HepG2 (cell line): ENCODE data around the gene NPPA. TPM values are rescaled to one million over a fixed set of nuclear protein-coding genes. Genes with fewer than 3 reads are reported as not detected.

Experiments
- ARHGAP35 ChIP-seq: sonication (generic); formaldehyde crosslinking; IDR thresholded peaks from 2 replicates; pipeline ENCODE4 v1.9.0; 2022; ENCODE audit warnings: mild to moderate bottlenecking, inconsistent platforms, moderate library complexity, missing genetic modification reagents, borderline replicate concordance
- ARID4A ChIP-seq: sonication (generic); formaldehyde crosslinking; IDR thresholded peaks from 2 replicates; pipeline ENCODE4 v1.5.0; 2020; ENCODE audit warnings: mild to moderate bottlenecking, missing genetic modification reagents, borderline replicate concordance
- BCL6 ChIP-seq: IDR thresholded peaks from 2 replicates; pipeline ENCODE4 v1.6.1; 2016; ENCODE audit warnings: missing genetic modification reagents, missing compliant biosample characterization
- GABPB1 ChIP-seq: IDR thresholded peaks from 2 replicates; pipeline ENCODE4 v1.6.1; 2016; ENCODE audit warnings: mild to moderate bottlenecking, missing genetic modification reagents, moderate library complexity, missing compliant biosample characterization
- GRHL1 ChIP-seq: sonication (generic); formaldehyde crosslinking; conservative IDR thresholded peaks from 2 replicates; pipeline ENCODE4 v1.8.0; 2022; ENCODE audit warnings: missing genetic modification reagents
- KLF6 ChIP-seq: IDR thresholded peaks from 2 replicates; pipeline ENCODE4 v1.8.0; 2016; ENCODE audit warnings: missing biosample characterization, missing genetic modification reagents
- KLF9 ChIP-seq: IDR thresholded peaks from 2 replicates; pipeline ENCODE4 v1.6.1; 2016; ENCODE audit warnings: low read depth
- SIN3A ChIP-seq: IDR thresholded peaks from 2 replicates; pipeline ENCODE4 v1.6.1; 2011; ENCODE audit warnings: low read depth, mild to moderate bottlenecking, control low read depth, low read length, borderline replicate concordance
- STAG1 ChIP-seq: sonication (generic); formaldehyde crosslinking; IDR thresholded peaks from 2 replicates; pipeline ENCODE4 v1.4.0; 2020; ENCODE audit warnings: missing genetic modification reagents
- TBP ChIP-seq: sonication (generic); formaldehyde crosslinking; IDR thresholded peaks from 2 replicates; pipeline ENCODE4 v1.5.0; 2020; ENCODE audit warnings: missing genetic modification reagents
- TBX2 ChIP-seq: sonication (generic); formaldehyde crosslinking; IDR thresholded peaks from 2 replicates; pipeline ENCODE4 v1.5.0; 2020; ENCODE audit warnings: missing genetic modification reagents, mild to moderate bottlenecking, borderline replicate concordance
- YY1 ChIP-seq: IDR thresholded peaks from 2 replicates; pipeline ENCODE4 v1.6.1; 2011; ENCODE audit warnings: low read length, low read depth, moderate library complexity, mild to moderate bottlenecking; ENCODE audit not compliant: insufficient read depth, insufficient replicate concordance
- ZEB1 ChIP-seq: IDR thresholded peaks from 2 replicates; pipeline ENCODE4 v1.6.1; 2012; ENCODE audit warnings: mild to moderate bottlenecking, low read depth, inconsistent platforms; ENCODE audit not compliant: insufficient replicate concordance
- ZNF282 ChIP-seq: fragments of 450-650 bp; IDR thresholded peaks from 2 replicates; pipeline ENCODE4 v1.6.1; 2018; ENCODE audit not compliant: partially characterized antibody
- ZNF331 ChIP-seq: sonication (generic); formaldehyde crosslinking; IDR thresholded peaks from 2 replicates; pipeline ENCODE4 v1.4.0; 2020; ENCODE audit warnings: missing genetic modification reagents
- ZNF350 ChIP-seq: sonication (generic); formaldehyde crosslinking; IDR thresholded peaks from 2 replicates; pipeline ENCODE4 v1.4.0; 2020; ENCODE audit warnings: mild to moderate bottlenecking, low read depth, missing genetic modification reagents, borderline replicate concordance
- ZNF362 ChIP-seq: sonication (generic); formaldehyde crosslinking; IDR thresholded peaks from 2 replicates; pipeline ENCODE4 v1.4.0; 2020; ENCODE audit warnings: missing genetic modification reagents, mild to moderate bottlenecking, borderline replicate concordance
- ZNF709 ChIP-seq: sonication (generic); formaldehyde crosslinking; IDR thresholded peaks from 2 replicates; pipeline ENCODE4 v1.5.0; 2020; ENCODE audit warnings: mild to moderate bottlenecking, missing genetic modification reagents
- ZNF724P ChIP-seq: sonication (generic); formaldehyde crosslinking; IDR thresholded peaks from 2 replicates; pipeline ENCODE4 v1.8.0; 2022; ENCODE audit warnings: missing genetic modification reagents, borderline replicate concordance
- ZNF800 ChIP-seq: sonication (generic); formaldehyde crosslinking; IDR thresholded peaks from 2 replicates; pipeline ENCODE4 v1.4.0; 2020; ENCODE audit warnings: missing genetic modification reagents
- polyA plus RNA-seq, 8 experiments: library from polyadenylated mRNA; depleted of rRNA in 3 of 8; stranded (reverse) in 7 of 8; unstranded in 1 of 8; fragments of >200 nt; fragmentation: Illumina TruSeq in 4 of 8; extraction: Trizol in 4 of 8; gene quantifications; 2 replicates each; pipeline versions ENCODE4 v1.2.1 to v1.2.3, GENCODE V29; 2011 to 2016; ENCODE audit warnings: low read depth in 4 of 8, missing spikeins in 1 of 8, mixed read lengths in 1 of 8; ENCODE audit not compliant: insufficient read depth in 1 of 8
- total RNA-seq, 5 experiments: library from RNA; depleted of rRNA; stranded (reverse); fragments of >200 nt; fragmentation: Illumina TruSeq; extraction: Trizol; gene quantifications; 2 replicates each; pipeline ENCODE4 v1.2.3, GENCODE V29; 2016; ENCODE audit warnings: low read depth in 1 of 5
- TF ChIP-seq, protein P1 (sequence below): sonication (generic); formaldehyde crosslinking; IDR thresholded peaks from 2 replicates; pipeline ENCODE4 v1.5.1; 2020; ENCODE audit warnings: mild to moderate bottlenecking, moderate library complexity, missing genetic modification reagents

NPPA gene
- total and polyA plus RNA-seq, 2 of the 13 experiments (the other 11 are each of a cell fraction or from before 2014, with no cell fraction given), result not detected

GRCh38 chr1:11893907-11894251, 46.3 kb upstream of the NPPA start (continued):
- no peak for TF ChIP-seq BCL6 (CRISPR knock-in tag)
- no peak for TF ChIP-seq ZNF331 (CRISPR knock-in tag)
- no peak for TF ChIP-seq SIN3A
- TF ChIP-seq GRHL1 (CRISPR knock-in tag), result no peak
- TF ChIP-seq ARID4A, result peak; percentile 29; the same call in 1 of the 2 replicates
- TF ChIP-seq TBX2 (CRISPR knock-in tag), result no peak
- TF ChIP-seq ZNF800, result no peak
- TF ChIP-seq, protein P1, sequence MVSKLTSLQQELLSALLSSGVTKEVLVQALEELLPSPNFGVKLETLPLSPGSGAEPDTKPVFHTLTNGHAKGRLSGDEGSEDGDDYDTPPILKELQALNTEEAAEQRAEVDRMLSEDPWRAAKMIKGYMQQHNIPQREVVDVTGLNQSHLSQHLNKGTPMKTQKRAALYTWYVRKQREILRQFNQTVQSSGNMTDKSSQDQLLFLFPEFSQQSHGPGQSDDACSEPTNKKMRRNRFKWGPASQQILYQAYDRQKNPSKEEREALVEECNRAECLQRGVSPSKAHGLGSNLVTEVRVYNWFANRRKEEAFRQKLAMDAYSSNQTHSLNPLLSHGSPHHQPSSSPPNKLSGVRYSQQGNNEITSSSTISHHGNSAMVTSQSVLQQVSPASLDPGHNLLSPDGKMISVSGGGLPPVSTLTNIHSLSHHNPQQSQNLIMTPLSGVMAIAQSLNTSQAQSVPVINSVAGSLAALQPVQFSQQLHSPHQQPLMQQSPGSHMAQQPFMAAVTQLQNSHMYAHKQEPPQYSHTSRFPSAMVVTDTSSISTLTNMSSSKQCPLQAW (CRISPR knock-in tag), result peak; percentile 37; the same call in 1 of the 2 replicates
- TF ChIP-seq ZEB1, result peak; percentile 40
- TF ChIP-seq ZNF724P (CRISPR knock-in tag), result no peak
- no peak for TF ChIP-seq ZNF282
- no peak for TF ChIP-seq TBP
- TF ChIP-seq ZNF362 (CRISPR knock-in tag), result no peak
- no peak for TF ChIP-seq ZNF709 (CRISPR knock-in tag)
- no peak for TF ChIP-seq KLF9 (CRISPR knock-in tag)
- peak; percentile 92 for TF ChIP-seq STAG1 (CRISPR knock-in tag)
- no peak for TF ChIP-seq KLF6
- TF ChIP-seq YY1, result peak; percentile 27
- TF ChIP-seq ZNF350 (CRISPR knock-in tag), result no peak
- no peak for TF ChIP-seq ARHGAP35 (CRISPR knock-in tag)
- TF ChIP-seq GABPB1 (CRISPR knock-in tag), result no peak
